Measurements from ENCODE around the gene MORF4L1.
"Not testable (repeated sequence)": the region's sequence is repeated elsewhere in the genome, so short reads cannot be mapped to it uniquely, and the experiment has no call there.

MORF4L1 gene

GRCh38 chr15:78872155-78872971 is at the start of gene MORF4L1:
MORF4L1 (plus strand) TSS chr15:78872890; CDS start chr15:78873018, 128 bp downstream.
- peak; percentile 98 for DNase-seq

- DNase-seq, result no peak
Observed at GRCh38 chr15:78828920-78829319, 43.8 kb upstream of the MORF4L1 start.

GRCh38 chr15:78830514-78831228 is 42.0 kb upstream of the MORF4L1 start:
- no peak for DNase-seq

- DNase-seq, result no peak
Observed at GRCh38 chr15:78831229-78832207, 41.2 kb upstream of the MORF4L1 start.

GRCh38 chr15:78836333-78836732 is 36.4 kb upstream of the MORF4L1 start:
- no peak for DNase-seq

- DNase-seq, result no peak
Observed at GRCh38 chr15:78837131-78837530, 35.6 kb upstream of the MORF4L1 start.

GRCh38 chr15:78837543-78837942 is 35.1 kb upstream of the MORF4L1 start:
- no peak for DNase-seq

- no peak for DNase-seq
Observed at GRCh38 chr15:78838489-78838888, 34.2 kb upstream of the MORF4L1 start.

GRCh38 chr15:78839151-78839550 is 33.5 kb upstream of the MORF4L1 start:
- not testable (repeated sequence) for DNase-seq

- DNase-seq, result no peak
Observed at GRCh38 chr15:78840661-78841375, 31.9 kb upstream of the MORF4L1 start.

- DNase-seq, result no peak
Observed at GRCh38 chr15:78841376-78841706, 31.3 kb upstream of the MORF4L1 start.

- no peak for DNase-seq
Observed at GRCh38 chr15:78841891-78842290, 30.8 kb upstream of the MORF4L1 start.

GRCh38 chr15:78842519-78842918 is 30.2 kb upstream of the MORF4L1 start:
- DNase-seq, result no peak

GRCh38 chr15:78846906-78847305 is 25.8 kb upstream of the MORF4L1 start:
- not testable (repeated sequence) for DNase-seq

- DNase-seq, result not testable (repeated sequence)
Observed at GRCh38 chr15:78847387-78847906, 25.2 kb upstream of the MORF4L1 start.

GRCh38 chr15:78850352-78850751 is 22.3 kb upstream of the MORF4L1 start:
- DNase-seq, result no peak

- DNase-seq, result no peak
Observed at GRCh38 chr15:78850941-78851755, 21.5 kb upstream of the MORF4L1 start.

- DNase-seq, result no peak
Observed at GRCh38 chr15:78853500-78853899, 19.2 kb upstream of the MORF4L1 start.

- DNase-seq, result no peak
Observed at GRCh38 chr15:78854833-78855372, 17.8 kb upstream of the MORF4L1 start.

GRCh38 chr15:78855746-78856145 is 16.9 kb upstream of the MORF4L1 start:
- no peak for DNase-seq
